ENCODE results near the gene GYG2. TPM values are rescaled to one million over a fixed set of nuclear protein-coding genes. Genes with fewer than 3 reads are reported as not detected.

GYG2 gene
- total RNA-seq, 1 donor from 2014 or later: 75.6 TPM

- Mint-ChIP-seq H3K9me3 (peaks cover 10% of the 10 kb centered on the region), H3K36me3 (ENCODE audit: low read depth) (peaks cover 24% of the 10 kb centered on the region), H3K27ac (ENCODE audit: unreplicated experiment) (peak overlapping the region; percentile 99), H3K27me3 (ENCODE audit: low read depth) (no peaks in the 10 kb centered on the region), H3K4me3 (peak overlapping the region; percentile 92), H3K4me1 (peaks cover 23% of the 10 kb centered on the region)
- TF ChIP-seq, protein P1, sequence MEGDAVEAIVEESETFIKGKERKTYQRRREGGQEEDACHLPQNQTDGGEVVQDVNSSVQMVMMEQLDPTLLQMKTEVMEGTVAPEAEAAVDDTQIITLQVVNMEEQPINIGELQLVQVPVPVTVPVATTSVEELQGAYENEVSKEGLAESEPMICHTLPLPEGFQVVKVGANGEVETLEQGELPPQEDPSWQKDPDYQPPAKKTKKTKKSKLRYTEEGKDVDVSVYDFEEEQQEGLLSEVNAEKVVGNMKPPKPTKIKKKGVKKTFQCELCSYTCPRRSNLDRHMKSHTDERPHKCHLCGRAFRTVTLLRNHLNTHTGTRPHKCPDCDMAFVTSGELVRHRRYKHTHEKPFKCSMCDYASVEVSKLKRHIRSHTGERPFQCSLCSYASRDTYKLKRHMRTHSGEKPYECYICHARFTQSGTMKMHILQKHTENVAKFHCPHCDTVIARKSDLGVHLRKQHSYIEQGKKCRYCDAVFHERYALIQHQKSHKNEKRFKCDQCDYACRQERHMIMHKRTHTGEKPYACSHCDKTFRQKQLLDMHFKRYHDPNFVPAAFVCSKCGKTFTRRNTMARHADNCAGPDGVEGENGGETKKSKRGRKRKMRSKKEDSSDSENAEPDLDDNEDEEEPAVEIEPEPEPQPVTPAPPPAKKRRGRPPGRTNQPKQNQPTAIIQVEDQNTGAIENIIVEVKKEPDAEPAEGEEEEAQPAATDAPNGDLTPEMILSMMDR (conservative IDR thresholded peaks at IDR 0.05): no peak
- peak; percentile 63 for DNase-seq (ENCODE audit: low read depth, low spot score)
Measured at GRCh38 chrX:2928191-2928582, 99.5 kb downstream of the GYG2 start.

- peak; percentile 88 for DNase-seq (ENCODE audit: low read depth, low spot score)
- Mint-ChIP-seq H3K36me3 (ENCODE audit: low read depth) (peaks cover 24% of the 10 kb centered on the region), H3K9me3 (peaks cover 10% of the 10 kb centered on the region), H3K4me3 (peak within 1 kb of the TSS; percentile 92), H3K4me1 (peaks cover 23% of the 10 kb centered on the region), H3K27me3 (ENCODE audit: low read depth) (no peaks in the 10 kb centered on the region), H3K27ac (ENCODE audit: unreplicated experiment) (peak within 1 kb of the TSS; percentile 99)
- TF ChIP-seq, protein P1 (conservative IDR thresholded peaks at IDR 0.05): no peak
Measured at GRCh38 chrX:2928583-2929434, 100.1 kb downstream of the GYG2 start, which contains the start of gene ARSD. ARSD (minus strand) TSS chrX:2929339; CDS start chrX:2929275, 64 bp downstream.

DNA sequence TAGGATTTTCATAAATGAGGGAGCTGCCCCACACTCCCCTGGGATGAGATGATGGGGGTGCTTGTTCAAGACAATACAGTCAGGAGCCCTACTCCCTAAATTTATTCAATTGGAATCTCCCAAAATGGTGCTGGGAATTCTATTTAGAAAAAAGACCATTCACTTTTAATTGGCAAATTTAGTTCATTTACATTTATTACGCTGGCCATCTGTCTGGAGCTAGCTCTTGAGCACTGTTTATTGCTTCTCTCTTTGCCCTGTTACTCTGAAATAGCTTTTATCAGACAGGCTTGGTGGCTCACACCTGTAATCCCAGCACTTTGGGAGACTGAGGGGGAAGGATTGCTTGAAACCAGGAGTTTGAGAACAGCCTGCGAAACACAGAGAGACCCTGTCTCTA, 102.4 kb downstream of the GYG2 start:
- Mint-ChIP-seq H3K9me3 (peaks cover 10% of the 10 kb centered on the region), H3K27ac (ENCODE audit: unreplicated experiment) (no peak overlapping the region), H3K4me1 (peaks cover 22% of the 10 kb centered on the region), H3K27me3 (ENCODE audit: low read depth) (no peaks in the 10 kb centered on the region), H3K36me3 (ENCODE audit: low read depth) (peaks cover 27% of the 10 kb centered on the region), H3K4me3 (peak overlapping the region; percentile 67)
- no peak for DNase-seq (ENCODE audit: low read depth, low spot score)
- TF ChIP-seq, protein P1 (conservative IDR thresholded peaks at IDR 0.05): no peak

GRCh38 chrX:2931612-2932011, 102.9 kb downstream of the GYG2 start:
- TF ChIP-seq, protein P1 (conservative IDR thresholded peaks at IDR 0.05): no peak
- H3K27me3 Mint-ChIP-seq (ENCODE audit: low read depth): no peaks in the 10 kb centered on the region
- peaks cover 18% of the 10 kb centered on the region for H3K4me1 Mint-ChIP-seq
- peaks cover 26% of the 10 kb centered on the region for H3K36me3 Mint-ChIP-seq (ENCODE audit: low read depth)
- peaks cover 10% of the 10 kb centered on the region for H3K9me3 Mint-ChIP-seq
- DNase-seq (ENCODE audit: low read depth, low spot score): no peak
- no peak overlapping the region for H3K27ac Mint-ChIP-seq (ENCODE audit: unreplicated experiment)
- H3K4me3 Mint-ChIP-seq: peak overlapping the region; percentile 69

Other genes starting within 250 kb of the GYG2 start
- 158 and 165 TPM in 2 replicates for gene CD99, start 137.6 kb upstream of the GYG2 start, total RNA-seq
- gene XG, start 76.9 kb upstream of the GYG2 start, total RNA-seq: not detected in 2 replicates
- 8.8 and 11.2 TPM in 2 replicates for gene ARSD, start 100.4 kb downstream of the GYG2 start, total RNA-seq
- gene ARSH, start 177.6 kb downstream of the GYG2 start, total RNA-seq: not detected in 2 replicates
- gene ARSF, start 212.5 kb downstream of the GYG2 start, total RNA-seq: 0.27 and 0.42 TPM in 2 replicates